PC-9 (cell line): ENCODE results near the gene GRB2. TPM values are rescaled to one million over a fixed set of nuclear protein-coding genes. Genes with fewer than 3 reads are reported as not detected.

Source experiments
- BruUV-seq: library from RNA; stranded (reverse); fragments of 400-500 nt; replicated peaks from 2 replicates; lab custom pipeline; 2021; lab: Mats Ljungman, UMichigan
- CTCF ChIA-PET: fragments of 300-600 bp; sonication (Branson Sonifier 250); formaldehyde crosslinking; loops from one replicate; lab custom pipeline; 2022; ENCODE audit warnings: antibody characterized with exemption; lab: Charles Lee
- POLR2A ChIA-PET: fragments of 300-600 bp; sonication (Branson Sonifier 250); formaldehyde crosslinking; loops from one replicate; lab custom pipeline; 2022; ENCODE audit warnings: antibody characterized with exemption; ENCODE audit not compliant: unreplicated experiment; lab: Charles Lee
- DNase-seq, 2 experiments: peaks; one replicate each; pipeline versions ENCODE4 v3.0.0 to v3.0.0-alpha.2; 2015 to 2022; ENCODE audit warnings: mixed read lengths in 1 of 2
- H2AFZ ChIP-seq: fragments of 200-600 bp; sonication (generic); 2 replicates; pipeline ENCODE4 v1.8.1; 2017; ENCODE audit warnings: antibody characterized with exemption
- H3F3A ChIP-seq: fragments of 200-600 bp; sonication (generic); 2 replicates; pipeline ENCODE4 v1.8.1; 2017; ENCODE audit warnings: antibody characterized with exemption, mild to moderate bottlenecking, low read depth; ENCODE audit not compliant: insufficient read depth
- H3K27ac ChIP-seq: fragments of 200-600 bp; sonication (generic); 2 replicates; pipeline ENCODE4 v1.6.1; 2016; ENCODE audit warnings: mixed run types
- H3K27me3 ChIP-seq: fragments of 200-600 bp; sonication (generic); 2 replicates; pipeline ENCODE4 v1.6.1; 2016; ENCODE audit warnings: low read depth, mixed run types; ENCODE audit not compliant: insufficient read depth
- H3K36me3 ChIP-seq: fragments of 200-600 bp; sonication (generic); 2 replicates; pipeline ENCODE4 v1.6.1; 2016; ENCODE audit warnings: low read depth, mixed run types
- H3K4me1 ChIP-seq: fragments of 200-600 bp; sonication (generic); replicated peaks from 2 replicates; pipeline ENCODE4 v1.6.1; 2016; ENCODE audit warnings: mixed run types; ENCODE audit not compliant: insufficient read depth
- H3K4me2 ChIP-seq: fragments of 200-600 bp; sonication (generic); 2 replicates; pipeline ENCODE4 v1.6.1; 2017; ENCODE audit warnings: mixed run types
- H3K4me3 ChIP-seq: fragments of 200-600 bp; sonication (generic); 2 replicates; pipeline ENCODE4 v1.6.1; 2016; ENCODE audit warnings: mixed run types
- H3K79me2 ChIP-seq: fragments of 200-600 bp; sonication (generic); 2 replicates; pipeline ENCODE4 v1.6.1; 2017; ENCODE audit warnings: low read depth, mixed run types
- H3K9me2 ChIP-seq: fragments of 200-600 bp; sonication (generic); 2 replicates; pipeline ENCODE4 v1.8.1; 2017; ENCODE audit warnings: mild to moderate bottlenecking; ENCODE audit not compliant: insufficient read depth
- H3K9me3 ChIP-seq: fragments of 200-600 bp; sonication (generic); 2 replicates; pipeline ENCODE4 v1.8.1; 2016; ENCODE audit warnings: low read depth; ENCODE audit not compliant: insufficient read depth
- H4K20me1 ChIP-seq: fragments of 200-600 bp; sonication (generic); 2 replicates; pipeline ENCODE4 v1.8.1; 2017; ENCODE audit not compliant: insufficient read depth
- CTCF ChIP-seq: fragments of 200-600 bp; sonication (generic); conservative IDR thresholded peaks from 2 replicates; pipeline ENCODE4 v1.6.1; 2017; ENCODE audit warnings: mixed run types, antibody characterized with exemption, mild to moderate bottlenecking, moderate library complexity
- EZH2 ChIP-seq: fragments of 200-600 bp; sonication (generic); IDR thresholded peaks from 2 replicates; pipeline ENCODE4 v1.8.0; 2017; ENCODE audit warnings: antibody characterized with exemption, low read depth
- intact Hi-C: fragments of 100-400 bp; cut with micrococcal nuclease; formaldehyde crosslinking; loops from one replicate; pipeline ENCODE4 v1.10.0; 2022; ENCODE audit not compliant: unreplicated experiment
- total RNA-seq: library from RNA; stranded (reverse); gene quantifications from 2 replicates; pipeline ENCODE4 v1.2.3, GENCODE V29; 2021

Gene GRB2
- total RNA-seq, 1 experiment from 2014 or later, result 75.3 TPM

- Histone ChIP-seq H2AFZ (no peak overlapping the region), H3K9me2 (no peaks in the 10 kb centered on the region), H3K79me2 (no peaks in the 10 kb centered on the region), H4K20me1 (no peaks in the 10 kb centered on the region), H3K27ac (no peak overlapping the region), H3K4me1 (no peaks in the 10 kb centered on the region), H3K4me3 (no peak overlapping the region), H3K27me3 (no peaks in the 10 kb centered on the region), H3F3A (0 out of 2 replicates have a peak, but pooled peaks cover 5% of the 10 kb centered on the region), H3K36me3 (no peaks in the 10 kb centered on the region), H3K9me3 (no peaks in the 10 kb centered on the region), H3K4me2 (no peak overlapping the region)
- TF ChIP-seq CTCF (no peak), EZH2 (no peak)
- DNase-seq, result no peak
- POLR2A ChIA-PET, result interaction anchor here (0.6 kb wide), 1 partner anchor 314 kb away, joined by 4 read pairs; the partner anchor contains the start of gene CDR2L
- intact Hi-C loops, result no loop called here
- CTCF ChIA-PET, result no interaction called here
- no TSS peak for BruUV-seq
Observed at GRCh38 chr17:75301502-75302206, 103.8 kb downstream of the GRB2 start.

GRCh38 chr17:75301049-75301448 is 104.4 kb downstream of the GRB2 start:
- Histone ChIP-seq H3K4me2 (no peak overlapping the region), H4K20me1 (no peaks in the 10 kb centered on the region), H3F3A (0 out of 2 replicates have a peak, but pooled peaks cover 5% of the 10 kb centered on the region), H3K4me1 (no peaks in the 10 kb centered on the region), H3K79me2 (no peaks in the 10 kb centered on the region), H3K9me3 (no peaks in the 10 kb centered on the region), H3K27ac (no peak overlapping the region), H3K36me3 (no peaks in the 10 kb centered on the region), H3K9me2 (no peaks in the 10 kb centered on the region), H3K27me3 (no peaks in the 10 kb centered on the region), H3K4me3 (no peak overlapping the region), H2AFZ (no peak overlapping the region)
- TF ChIP-seq CTCF (no peak), EZH2 (no peak)
- CTCF ChIA-PET, result no interaction called here
- intact Hi-C loops, result no loop called here
- no TSS peak for BruUV-seq
- no peak for DNase-seq
- POLR2A ChIA-PET, result no interaction called here

- Histone ChIP-seq H3K9me3 (no peaks in the 10 kb centered on the region), H3K4me3 (no peak overlapping the region), H3K27ac (no peak overlapping the region), H3K79me2 (no peaks in the 10 kb centered on the region), H4K20me1 (no peaks in the 10 kb centered on the region), H3K36me3 (no peaks in the 10 kb centered on the region), H2AFZ (no peak overlapping the region), H3K4me2 (no peak overlapping the region), H3K9me2 (no peaks in the 10 kb centered on the region), H3K4me1 (no peaks in the 10 kb centered on the region), H3K27me3 (no peaks in the 10 kb centered on the region), H3F3A (0 out of 2 replicates have a peak, but pooled peaks cover 5% of the 10 kb centered on the region)
- no peak for TF ChIP-seq CTCF
- TF ChIP-seq EZH2, result no peak
- intact Hi-C loops, result no loop called here
- POLR2A ChIA-PET, result no interaction called here
- CTCF ChIA-PET, result no interaction called here
- no TSS peak for BruUV-seq
- no peak for DNase-seq
Observed at GRCh38 chr17:75300280-75300679, 105.2 kb downstream of the GRB2 start.
